ENCODE data around the gene PRDX2. TPM values are rescaled to one million over a fixed set of nuclear protein-coding genes. Genes with fewer than 3 reads are reported as not detected.
A peak's percentile ranks its signal among the peaks of the same experiment; 100 is the strongest.

PRDX2 gene
- total RNA-seq, 1 donor from 2014 or later: 123 TPM

DNA sequence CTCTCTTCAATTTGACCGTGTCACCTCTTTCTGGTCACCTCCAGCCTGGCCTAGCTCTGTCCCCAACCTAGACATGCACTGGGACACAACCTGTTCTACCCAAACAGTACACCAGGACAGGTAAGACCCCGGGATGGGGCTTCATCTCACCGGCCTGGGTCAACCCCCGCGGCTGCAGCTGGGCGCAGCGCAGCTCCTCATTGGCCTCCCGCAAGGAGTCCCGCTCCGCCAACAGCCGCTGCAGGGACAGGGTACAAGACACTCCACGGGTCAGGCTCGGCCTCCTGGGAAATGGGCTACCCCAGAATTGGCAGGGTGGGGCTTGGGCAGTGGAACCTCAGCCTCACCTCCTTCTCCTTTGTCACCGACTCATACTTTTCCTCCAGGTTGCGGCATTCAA lies 33.9 kb downstream of the PRDX2 start:
- Histone ChIP-seq H3K36me3 (peaks cover 7% of the 10 kb centered on the region), H3K9me3 (no peaks in the 10 kb centered on the region), H3K4me1 (peaks cover 8% of the 10 kb centered on the region), H3K4me3 (no peak overlapping the region), H3K27me3 (no peaks in the 10 kb centered on the region), H3K27ac (no peak overlapping the region)
- TF ChIP-seq CTCF (IDR thresholded peaks at IDR 0.05): no peak
- intact Hi-C loops (cut with DNase I): loop anchor here (5.0 kb wide), 1 partner anchor 80 kb away; no protein-coding TSS in a partner anchor
- ATAC-seq (no peak), DNase-seq (no peak)

DNA sequence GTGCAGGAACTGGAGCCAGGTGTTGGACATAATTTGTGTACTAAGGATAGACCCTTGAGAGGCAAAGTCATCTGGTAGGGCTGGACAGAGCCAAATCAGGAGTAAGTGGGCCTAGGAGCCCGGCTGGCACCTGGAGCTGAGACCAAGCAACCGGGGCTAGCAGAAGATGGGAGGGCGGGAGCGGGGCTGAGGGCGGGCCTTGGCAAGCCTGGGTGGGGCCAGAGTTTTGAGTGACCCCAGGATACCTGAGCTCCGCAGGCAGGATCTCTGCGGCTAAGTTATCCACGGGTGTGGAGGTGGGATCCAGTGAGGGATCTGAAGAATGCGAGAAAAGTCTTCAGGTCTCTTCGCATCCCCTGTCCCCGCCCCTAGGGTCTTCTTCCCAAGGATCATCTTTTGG lies 34.5 kb downstream of the PRDX2 start:
- Histone ChIP-seq H3K36me3 (peaks cover 10% of the 10 kb centered on the region), H3K9me3 (no peaks in the 10 kb centered on the region), H3K27ac (no peak overlapping the region), H3K27me3 (no peaks in the 10 kb centered on the region), H3K4me3 (no peak overlapping the region), H3K4me1 (peaks cover 8% of the 10 kb centered on the region)
- DNase-seq (no peak), ATAC-seq (no peak)
- intact Hi-C loops (cut with DNase I): loop anchor here (5.0 kb wide), 1 partner anchor 80 kb away; no protein-coding TSS in a partner anchor
- no peak for TF ChIP-seq CTCF (IDR thresholded peaks at IDR 0.05)

GRCh38 chr19:12766051-12766521 lies 35.5 kb downstream of the PRDX2 start:
- peak overlapping the region; percentile 53 for H3K4me3 ChIP-seq
- ATAC-seq (peak; percentile 93), DNase-seq (peak; percentile 94)
- H3K4me1 ChIP-seq: peaks cover 8% of the 10 kb centered on the region
- intact Hi-C loops (cut with DNase I): loop anchor here (5.0 kb wide), 1 partner anchor 81 kb away; no protein-coding TSS in a partner anchor
- no peaks in the 10 kb centered on the region for H3K9me3 ChIP-seq
- peak overlapping the region; percentile 42 for H3K27ac ChIP-seq
- peaks cover 10% of the 10 kb centered on the region for H3K36me3 ChIP-seq
- TF ChIP-seq CTCF (IDR thresholded peaks at IDR 0.05): peak; percentile 93
- no peaks in the 10 kb centered on the region for H3K27me3 ChIP-seq

DNA sequence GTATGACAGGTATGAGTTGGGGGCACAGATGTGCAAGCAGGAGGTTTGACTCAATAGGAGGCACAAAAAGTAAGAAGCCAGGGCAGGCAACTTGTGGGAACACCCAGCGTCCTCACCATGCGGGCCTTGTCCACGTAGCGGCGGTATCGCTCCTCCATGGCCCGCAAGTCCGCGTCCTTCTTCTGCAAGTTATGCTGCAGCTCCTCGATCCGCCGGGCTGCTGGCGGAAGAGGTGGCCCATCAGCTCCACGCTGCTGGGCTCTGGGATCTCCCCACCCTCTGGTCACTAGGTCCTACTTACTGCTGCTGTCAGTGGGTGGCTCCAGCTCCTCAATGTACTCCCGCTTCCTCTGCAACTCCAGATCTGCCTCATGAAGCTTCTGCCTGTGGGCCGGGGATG lies 36.9 kb downstream of the PRDX2 start:
- Histone ChIP-seq H3K4me1 (peaks cover 8% of the 10 kb centered on the region), H3K36me3 (peaks cover 10% of the 10 kb centered on the region), H3K27me3 (no peaks in the 10 kb centered on the region), H3K9me3 (no peaks in the 10 kb centered on the region), H3K4me3 (no peak overlapping the region), H3K27ac (no peak overlapping the region)
- intact Hi-C loops (cut with DNase I): loop anchor here (5.0 kb wide), 1 partner anchor 83 kb away; no protein-coding TSS in a partner anchor
- no peak for TF ChIP-seq CTCF (IDR thresholded peaks at IDR 0.05)
- DNase-seq (no peak), ATAC-seq (no peak)

DNA sequence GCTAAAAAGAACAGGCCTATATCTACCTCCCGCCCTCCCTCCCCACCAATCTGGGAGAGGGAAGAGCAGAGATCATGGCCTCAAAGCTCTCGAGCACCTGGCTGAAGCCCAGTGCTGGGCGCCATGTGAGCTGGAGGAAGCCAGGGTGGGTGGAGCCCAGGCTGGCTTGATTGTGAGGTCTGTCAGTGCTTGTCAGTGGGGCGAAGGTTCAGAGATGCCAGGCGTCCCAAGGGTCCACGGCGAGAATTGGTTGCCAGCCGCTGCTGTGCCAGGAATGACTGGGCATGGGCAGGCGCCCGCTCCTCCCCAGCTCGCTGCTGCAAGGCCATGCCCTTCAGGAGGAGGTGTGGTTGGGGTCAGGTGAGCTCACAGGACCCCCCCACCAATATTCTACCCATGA lies 38.5 kb downstream of the PRDX2 start:
- no peak for TF ChIP-seq CTCF (IDR thresholded peaks at IDR 0.05)
- H3K27ac ChIP-seq: no peak overlapping the region
- no peaks in the 10 kb centered on the region for H3K9me3 ChIP-seq
- intact Hi-C loops (cut with DNase I): no loop called here
- peaks cover 10% of the 10 kb centered on the region for H3K36me3 ChIP-seq
- H3K4me1 ChIP-seq: peaks cover 8% of the 10 kb centered on the region
- DNase-seq (no peak), ATAC-seq (no peak)
- no peaks in the 10 kb centered on the region for H3K27me3 ChIP-seq
- H3K4me3 ChIP-seq: no peak overlapping the region

- intact Hi-C loops (cut with DNase I): no loop called here
- ATAC-seq: no peak
- no peak for TF ChIP-seq CTCF (IDR thresholded peaks at IDR 0.05)
These were observed 41.9 kb downstream of the PRDX2 start for GRCh38 chr19:12759686-12760085.

More at GRCh38 chr19:12759686-12760085, 41.9 kb downstream of the PRDX2 start:
- DNase-seq: no peak
- Histone ChIP-seq H3K27me3 (no peaks in the 10 kb centered on the region), H3K9me3 (no peaks in the 10 kb centered on the region), H3K27ac (no peak overlapping the region), H3K4me1 (peaks cover 10% of the 10 kb centered on the region), H3K36me3 (peaks cover 8% of the 10 kb centered on the region), H3K4me3 (no peak overlapping the region)
